ENCODE data around the gene CYB5A. TPM values are rescaled to one million over a fixed set of nuclear protein-coding genes. Genes with fewer than 3 reads are reported as not detected.

CYB5A gene
- total and polyA plus RNA-seq, 9 of the 15 experiments (the other 6 are each of a cell fraction or from before 2014, with no cell fraction given): 11.9 to 22.6 (median 14.1) TPM

GRCh38 chr18:74222710-74223494, 68.9 kb downstream of the CYB5A start (continued):
- TF ChIP-seq THRA (IDR thresholded peaks at IDR 0.05) (no peak), BCOR (IDR thresholded peaks at IDR 0.05) (no peak), SIN3A (IDR thresholded peaks at IDR 0.05; ENCODE audit: borderline replicate concordance in 2 of 2, control insufficient read depth in 1 of 2, low read depth in 2 of 2, low read length in 2 of 2) (no peak), BCL6 (CRISPR knock-in tag; IDR thresholded peaks at IDR 0.05) (no peak), MEIS2 (IDR thresholded peaks at IDR 0.05; ENCODE audit: partially characterized antibody) (peak; percentile 59), CTBP1 (IDR thresholded peaks at IDR 0.05; ENCODE audit: borderline replicate concordance) (peak; percentile 41; the same call in 1 of the 2 replicates), U2AF2 (optimal IDR thresholded peaks at IDR 0.05; ENCODE audit: low read depth, low read length) (no peak), CBX1 (IDR thresholded peaks at IDR 0.05; ENCODE audit: low read depth) (no peak), ZNF274 (IDR thresholded peaks at IDR 0.05; ENCODE audit: borderline replicate concordance, low read depth, low read length) (no peak), ADNP (tag; IDR thresholded peaks at IDR 0.05) (no peak), POLR2A (conservative IDR thresholded peaks at IDR 0.05) (no peak), GABPB2 (CRISPR knock-in tag; conservative IDR thresholded peaks at IDR 0.05) (no peak), RREB1 (CRISPR knock-in tag; IDR thresholded peaks at IDR 0.05) (no peak), ZNF41 (CRISPR knock-in tag; conservative IDR thresholded peaks at IDR 0.05) (no peak), ZNF699 (CRISPR knock-in tag; IDR thresholded peaks at IDR 0.05; ENCODE audit: insufficient replicate concordance) (no peak)
